Prostate gland (tissue), 2 donors: ENCODE results near the gene SLC44A2.

Source experiments
- POLR2A ChIP-seq: fragments of 450-650 bp; IDR thresholded peaks from one replicate; pipeline ENCODE4 v1.6.1; 2016; ENCODE audit warnings: antibody characterized with exemption, mild to moderate bottlenecking
- POLR2AphosphoS5 ChIP-seq: sonication (generic); formaldehyde crosslinking; IDR thresholded peaks from one replicate; pipeline ENCODE4 v1.6.1; 2017; ENCODE audit warnings: antibody characterized with exemption
- TF ChIP-seq, protein P1 (sequence below), 4 experiments: fragments of 200-600 bp in 2 of 4; fragments of 450-650 bp in 2 of 4; sonication (generic) in 2 of 4; IDR thresholded peaks; 1 replicate in 3 of 4; 2 replicates in 1 of 4; pipeline ENCODE4 v1.5.1; 2016 to 2019; ENCODE audit warnings: antibody characterized with exemption in 4 of 4, mild to moderate bottlenecking in 2 of 4, moderate library complexity in 2 of 4

- TF ChIP-seq, protein P1, sequence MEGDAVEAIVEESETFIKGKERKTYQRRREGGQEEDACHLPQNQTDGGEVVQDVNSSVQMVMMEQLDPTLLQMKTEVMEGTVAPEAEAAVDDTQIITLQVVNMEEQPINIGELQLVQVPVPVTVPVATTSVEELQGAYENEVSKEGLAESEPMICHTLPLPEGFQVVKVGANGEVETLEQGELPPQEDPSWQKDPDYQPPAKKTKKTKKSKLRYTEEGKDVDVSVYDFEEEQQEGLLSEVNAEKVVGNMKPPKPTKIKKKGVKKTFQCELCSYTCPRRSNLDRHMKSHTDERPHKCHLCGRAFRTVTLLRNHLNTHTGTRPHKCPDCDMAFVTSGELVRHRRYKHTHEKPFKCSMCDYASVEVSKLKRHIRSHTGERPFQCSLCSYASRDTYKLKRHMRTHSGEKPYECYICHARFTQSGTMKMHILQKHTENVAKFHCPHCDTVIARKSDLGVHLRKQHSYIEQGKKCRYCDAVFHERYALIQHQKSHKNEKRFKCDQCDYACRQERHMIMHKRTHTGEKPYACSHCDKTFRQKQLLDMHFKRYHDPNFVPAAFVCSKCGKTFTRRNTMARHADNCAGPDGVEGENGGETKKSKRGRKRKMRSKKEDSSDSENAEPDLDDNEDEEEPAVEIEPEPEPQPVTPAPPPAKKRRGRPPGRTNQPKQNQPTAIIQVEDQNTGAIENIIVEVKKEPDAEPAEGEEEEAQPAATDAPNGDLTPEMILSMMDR (IDR thresholded peaks at IDR 0.05), result no peak
- TF ChIP-seq POLR2A (no peak), POLR2AphosphoS5 (peak; percentile 10)
Measured at GRCh38 chr19:10690341-10690781, 65.0 kb downstream of the SLC44A2 start.
